Neural cell (in vitro differentiated cells): ENCODE measurements around the gene C3orf85. TPM values are rescaled to one million over a fixed set of nuclear protein-coding genes. Genes with fewer than 3 reads are reported as not detected.
"Not testable (repeated sequence)": the region's sequence is repeated elsewhere in the genome, so short reads cannot be mapped to it uniquely, and the experiment has no call there.

Experiments
- H2AFZ ChIP-seq: fragments of 200-600, 300-800 bp; sonication (generic), shearing (Covaris generic); 2 replicates; pipeline ENCODE4 v1.6.0; 2014; ENCODE audit warnings: low read depth, mild to moderate bottlenecking, antibody characterized with exemption, low read length, moderate library complexity
- H3F3A ChIP-seq: fragments of 200-600 bp; shearing (Covaris generic); 2 replicates; pipeline ENCODE4 v1.6.1; 2016; ENCODE audit warnings: mild to moderate bottlenecking, moderate library complexity, mixed read lengths, antibody characterized with exemption, low read length; ENCODE audit not compliant: insufficient read depth, poor library complexity, severe bottlenecking
- H3K27ac ChIP-seq: fragments of 200-600, 300-800 bp; sonication (generic), shearing (Covaris generic); 2 replicates; pipeline ENCODE4 v1.5.1; 2014; ENCODE audit warnings: mild to moderate bottlenecking, low read length, moderate library complexity
- H3K27me3 ChIP-seq: fragments of 300-800, 200-600 bp; sonication (generic), shearing (Covaris generic); 2 replicates; pipeline ENCODE4 v1.6.0; 2014; ENCODE audit warnings: mild to moderate bottlenecking, low read depth, low read length, moderate library complexity; ENCODE audit not compliant: insufficient read depth
- H3K36me3 ChIP-seq: fragments of 300-800, 200-600 bp; sonication (generic), shearing (Covaris generic); 2 replicates; pipeline ENCODE4 v1.5.1; 2014; ENCODE audit warnings: mild to moderate bottlenecking, antibody characterized with exemption, low read length, moderate library complexity; ENCODE audit not compliant: insufficient read depth
- H3K4me2 ChIP-seq: fragments of 300-800, 200-600 bp; sonication (generic), shearing (Covaris generic); 2 replicates; pipeline ENCODE4 v1.6.0; 2014; ENCODE audit warnings: mild to moderate bottlenecking, low read length
- H3K4me3 ChIP-seq: fragments of 300-800, 200-600 bp; sonication (generic), shearing (Covaris generic); 2 replicates; pipeline ENCODE4 v1.5.1; 2014; ENCODE audit warnings: mild to moderate bottlenecking, low read length, moderate library complexity
- H3K79me2 ChIP-seq: fragments of 200-600 bp; shearing (Covaris generic); replicated peaks from 2 replicates; pipeline ENCODE4 v1.6.0; 2014; ENCODE audit warnings: mild to moderate bottlenecking, low read length, moderate library complexity; ENCODE audit not compliant: insufficient read depth
- H3K9ac ChIP-seq: fragments of 300-800, 200-600 bp; sonication (generic), shearing (Covaris generic); 2 replicates; pipeline ENCODE4 v1.6.1; 2016; ENCODE audit warnings: mild to moderate bottlenecking, low read length, mixed read lengths
- H3K9me2 ChIP-seq: fragments of 200-600 bp; shearing (Covaris generic); 2 replicates; pipeline ENCODE4 v1.6.1; 2016; ENCODE audit warnings: mild to moderate bottlenecking, low read length, mixed read lengths; ENCODE audit not compliant: insufficient read depth
- H3K9me3 ChIP-seq: fragments of 200-600, 300-800 bp; sonication (generic), shearing (Covaris generic); 2 replicates; pipeline ENCODE4 v1.6.1; 2016; ENCODE audit warnings: mild to moderate bottlenecking, mixed run types, low read length, moderate library complexity, mixed read lengths
- H4K20me1 ChIP-seq: fragments of 200-600 bp; shearing (Covaris generic); 2 replicates; pipeline ENCODE4 v1.6.1; 2016; ENCODE audit warnings: mild to moderate bottlenecking, mixed run types; ENCODE audit not compliant: insufficient read depth
- EP300 ChIP-seq: fragments of 450-650 bp; conservative IDR thresholded peaks from 2 replicates; pipeline ENCODE4 v1.6.1; 2014; ENCODE audit warnings: antibody characterized with exemption, mild to moderate bottlenecking, moderate library complexity; ENCODE audit not compliant: poor library complexity, severe bottlenecking
- EZH2 ChIP-seq: fragments of 200-600, 300-800 bp; shearing (Covaris generic), sonication (generic); IDR thresholded peaks from 2 replicates; pipeline ENCODE4 v1.6.1; 2014; ENCODE audit warnings: antibody characterized with exemption, low read length, borderline replicate concordance, mild to moderate bottlenecking; ENCODE audit not compliant: insufficient read depth, poor library complexity, severe bottlenecking
- MXI1 ChIP-seq: fragments of 450-650 bp; conservative IDR thresholded peaks from 2 replicates; pipeline ENCODE4 v1.6.1; 2014; ENCODE audit warnings: antibody characterized with exemption, mild to moderate bottlenecking; ENCODE audit not compliant: poor library complexity, severe bottlenecking
- POLR2AphosphoS5 ChIP-seq: IDR thresholded peaks from 2 replicates; pipeline ENCODE4 v1.6.1; 2012
- RAD21 ChIP-seq: fragments of 450-650 bp; conservative IDR thresholded peaks from 2 replicates; pipeline ENCODE4 v1.6.1; 2014; ENCODE audit warnings: antibody characterized with exemption, mild to moderate bottlenecking, moderate library complexity
- SMC3 ChIP-seq: fragments of 450-650 bp; conservative IDR thresholded peaks from 2 replicates; pipeline ENCODE4 v1.6.1; 2014; ENCODE audit warnings: antibody characterized with exemption, mild to moderate bottlenecking, moderate library complexity; ENCODE audit not compliant: poor library complexity
- TAF1 ChIP-seq: IDR thresholded peaks from 2 replicates; pipeline ENCODE4 v1.6.1; 2012; ENCODE audit warnings: low read depth
- polyA plus RNA-seq: library from polyadenylated mRNA; depleted of rRNA; stranded (reverse); fragments of >200 nt; gene quantifications from 2 replicates; pipeline ENCODE4 v1.2.3, GENCODE V29; 2014
- TF ChIP-seq, protein P1 (sequence below): IDR thresholded peaks from 2 replicates; pipeline ENCODE4 v1.6.1; 2012; ENCODE audit warnings: borderline replicate concordance
- TF ChIP-seq, protein P2 (sequence below): fragments of 450-650 bp; IDR thresholded peaks from 2 replicates; pipeline ENCODE4 v1.5.1; 2014; ENCODE audit warnings: antibody characterized with exemption, mild to moderate bottlenecking, moderate library complexity; ENCODE audit not compliant: poor library complexity, severe bottlenecking

The C3orf85 gene
- polyA plus RNA-seq, 1 donor from 2014 or later = not detected

DNA sequence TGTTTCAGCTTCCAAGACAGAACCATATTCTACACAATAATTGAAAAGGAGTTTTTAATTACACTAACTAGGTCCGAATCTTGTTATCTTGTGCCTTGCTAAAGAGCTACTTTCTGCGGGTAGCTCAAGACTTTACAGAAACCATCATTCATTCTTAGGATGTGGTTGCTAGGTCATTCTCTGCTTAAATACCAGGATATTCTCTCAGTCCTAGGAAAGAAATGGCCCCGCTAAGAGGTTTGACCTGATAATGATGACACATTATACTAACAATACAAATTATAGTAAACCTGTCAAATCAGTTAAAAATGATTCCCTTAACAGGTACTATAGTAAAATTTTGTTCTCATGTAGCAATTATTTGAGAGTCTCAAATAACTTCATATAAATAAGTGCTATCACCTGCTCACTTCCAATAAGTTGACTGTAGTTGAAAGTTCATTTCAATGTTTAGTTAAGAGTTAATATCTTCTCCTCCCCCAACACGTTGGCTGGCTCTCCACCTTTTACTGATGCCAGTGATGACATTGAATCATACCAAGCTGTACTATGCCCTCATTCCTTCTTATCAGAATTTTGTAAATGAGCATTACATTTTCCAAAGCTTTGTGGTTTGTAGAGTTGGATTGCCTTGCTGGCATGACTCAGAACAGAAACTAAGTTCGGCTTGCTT, 3.6 kb upstream of the C3orf85 start:
- Histone ChIP-seq H3K9me2 (no peaks in the 10 kb centered on the region), H3K9me3 (no peaks in the 10 kb centered on the region), H3K27me3 (no peaks in the 10 kb centered on the region), H3K79me2 (no peaks in the 10 kb centered on the region), H3K9ac (no peak overlapping the region), H3K27ac (no peak overlapping the region), H3K4me2 (no peak overlapping the region), H3K36me3 (no peaks in the 10 kb centered on the region), H3K4me3 (no peak overlapping the region), H2AFZ (no peak overlapping the region), H4K20me1 (no peaks in the 10 kb centered on the region), H3F3A (no peaks in the 10 kb centered on the region)
- TF ChIP-seq RAD21 (no peak), MXI1 (no peak), EZH2 (no peak), TAF1 (no peak), SMC3 (no peak), EP300 (no peak), POLR2AphosphoS5 (no peak)
- TF ChIP-seq, protein P1, sequence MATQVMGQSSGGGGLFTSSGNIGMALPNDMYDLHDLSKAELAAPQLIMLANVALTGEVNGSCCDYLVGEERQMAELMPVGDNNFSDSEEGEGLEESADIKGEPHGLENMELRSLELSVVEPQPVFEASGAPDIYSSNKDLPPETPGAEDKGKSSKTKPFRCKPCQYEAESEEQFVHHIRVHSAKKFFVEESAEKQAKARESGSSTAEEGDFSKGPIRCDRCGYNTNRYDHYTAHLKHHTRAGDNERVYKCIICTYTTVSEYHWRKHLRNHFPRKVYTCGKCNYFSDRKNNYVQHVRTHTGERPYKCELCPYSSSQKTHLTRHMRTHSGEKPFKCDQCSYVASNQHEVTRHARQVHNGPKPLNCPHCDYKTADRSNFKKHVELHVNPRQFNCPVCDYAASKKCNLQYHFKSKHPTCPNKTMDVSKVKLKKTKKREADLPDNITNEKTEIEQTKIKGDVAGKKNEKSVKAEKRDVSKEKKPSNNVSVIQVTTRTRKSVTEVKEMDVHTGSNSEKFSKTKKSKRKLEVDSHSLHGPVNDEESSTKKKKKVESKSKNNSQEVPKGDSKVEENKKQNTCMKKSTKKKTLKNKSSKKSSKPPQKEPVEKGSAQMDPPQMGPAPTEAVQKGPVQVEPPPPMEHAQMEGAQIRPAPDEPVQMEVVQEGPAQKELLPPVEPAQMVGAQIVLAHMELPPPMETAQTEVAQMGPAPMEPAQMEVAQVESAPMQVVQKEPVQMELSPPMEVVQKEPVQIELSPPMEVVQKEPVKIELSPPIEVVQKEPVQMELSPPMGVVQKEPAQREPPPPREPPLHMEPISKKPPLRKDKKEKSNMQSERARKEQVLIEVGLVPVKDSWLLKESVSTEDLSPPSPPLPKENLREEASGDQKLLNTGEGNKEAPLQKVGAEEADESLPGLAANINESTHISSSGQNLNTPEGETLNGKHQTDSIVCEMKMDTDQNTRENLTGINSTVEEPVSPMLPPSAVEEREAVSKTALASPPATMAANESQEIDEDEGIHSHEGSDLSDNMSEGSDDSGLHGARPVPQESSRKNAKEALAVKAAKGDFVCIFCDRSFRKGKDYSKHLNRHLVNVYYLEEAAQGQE = no peak
- TF ChIP-seq, protein P2, sequence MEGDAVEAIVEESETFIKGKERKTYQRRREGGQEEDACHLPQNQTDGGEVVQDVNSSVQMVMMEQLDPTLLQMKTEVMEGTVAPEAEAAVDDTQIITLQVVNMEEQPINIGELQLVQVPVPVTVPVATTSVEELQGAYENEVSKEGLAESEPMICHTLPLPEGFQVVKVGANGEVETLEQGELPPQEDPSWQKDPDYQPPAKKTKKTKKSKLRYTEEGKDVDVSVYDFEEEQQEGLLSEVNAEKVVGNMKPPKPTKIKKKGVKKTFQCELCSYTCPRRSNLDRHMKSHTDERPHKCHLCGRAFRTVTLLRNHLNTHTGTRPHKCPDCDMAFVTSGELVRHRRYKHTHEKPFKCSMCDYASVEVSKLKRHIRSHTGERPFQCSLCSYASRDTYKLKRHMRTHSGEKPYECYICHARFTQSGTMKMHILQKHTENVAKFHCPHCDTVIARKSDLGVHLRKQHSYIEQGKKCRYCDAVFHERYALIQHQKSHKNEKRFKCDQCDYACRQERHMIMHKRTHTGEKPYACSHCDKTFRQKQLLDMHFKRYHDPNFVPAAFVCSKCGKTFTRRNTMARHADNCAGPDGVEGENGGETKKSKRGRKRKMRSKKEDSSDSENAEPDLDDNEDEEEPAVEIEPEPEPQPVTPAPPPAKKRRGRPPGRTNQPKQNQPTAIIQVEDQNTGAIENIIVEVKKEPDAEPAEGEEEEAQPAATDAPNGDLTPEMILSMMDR = no peak

DNA sequence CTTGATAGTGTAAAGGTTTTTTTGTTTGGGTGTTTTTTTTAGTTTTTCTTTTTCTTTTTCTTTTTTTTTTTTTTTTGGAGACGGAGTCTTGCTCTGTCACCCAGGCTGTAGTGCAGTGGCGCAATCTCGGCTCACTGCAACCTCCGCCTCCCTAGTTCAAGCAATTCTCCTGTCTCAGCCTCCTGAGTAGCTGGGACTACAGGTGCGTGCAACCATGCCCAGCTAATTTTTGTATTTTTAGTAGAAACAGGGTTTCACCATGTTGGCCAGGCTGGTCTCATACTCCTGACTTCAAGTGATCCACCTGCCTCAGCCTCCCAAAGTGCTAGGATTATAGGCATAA, 3.1 kb upstream of the C3orf85 start:
- not testable (repeated sequence) for H3K9me3 ChIP-seq, H3K27me3 ChIP-seq, H3F3A ChIP-seq, H3K4me3 ChIP-seq, H3K4me2 ChIP-seq, H3K9me2 ChIP-seq, H3K36me3 ChIP-seq, H2AFZ ChIP-seq, H3K27ac ChIP-seq, H3K79me2 ChIP-seq, H3K9ac ChIP-seq, H4K20me1 ChIP-seq

DNA sequence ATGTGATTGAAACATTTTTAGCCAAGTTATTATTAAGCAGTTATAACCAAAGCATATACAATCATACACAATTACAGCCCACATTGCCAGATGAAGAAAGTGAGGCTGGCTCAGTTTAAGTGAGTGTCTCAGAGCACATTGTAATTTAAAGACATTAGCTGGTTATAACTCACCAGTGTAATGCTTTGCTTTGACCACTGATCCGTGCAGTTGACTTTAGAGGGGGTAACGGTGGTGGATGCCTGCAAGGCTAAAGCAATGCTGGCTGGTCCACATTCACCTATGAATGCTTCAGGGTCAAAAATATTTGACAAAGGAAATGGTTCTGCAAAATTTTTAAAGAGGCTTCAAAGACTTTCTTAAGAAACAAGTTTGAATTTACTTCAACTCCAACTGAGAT, 1.2 kb downstream of the C3orf85 start:
- Histone ChIP-seq H2AFZ (no peak overlapping the region), H3K36me3 (no peaks in the 10 kb centered on the region), H3K4me3 (no peak overlapping the region), H3K9ac (no peak overlapping the region), H3K9me3 (no peaks in the 10 kb centered on the region), H3K9me2 (no peaks in the 10 kb centered on the region), H3K27me3 (no peaks in the 10 kb centered on the region), H4K20me1 (no peaks in the 10 kb centered on the region), H3F3A (no peaks in the 10 kb centered on the region), H3K27ac (no peak overlapping the region), H3K79me2 (no peaks in the 10 kb centered on the region), H3K4me2 (no peak overlapping the region)
- TF ChIP-seq RAD21 (no peak), MXI1 (no peak), SMC3 (no peak), TAF1 (no peak), EP300 (no peak), POLR2AphosphoS5 (no peak), EZH2 (no peak)
- TF ChIP-seq, protein P2 = no peak
- TF ChIP-seq, protein P1 = no peak
